GM12865 (cell line): ENCODE measurements around the gene GAR1.
"Not testable (repeated sequence)": the region's sequence is repeated elsewhere in the genome, so short reads cannot be mapped to it uniquely, and the experiment has no call there.

ENCODE experiments used
- DNase-seq: peaks from one replicate; pipeline ENCODE4 v3.0.0; 2010; ENCODE audit warnings: low read depth
- H3K4me3 ChIP-seq: 2 replicates; pipeline ENCODE4 v1.5.1; 2011; ENCODE audit warnings: mild to moderate bottlenecking, low read depth, low read length, control low read depth
- TF ChIP-seq, protein P1 (sequence below): IDR thresholded peaks from 2 replicates; pipeline ENCODE4 v1.5.1; 2011; ENCODE audit warnings: low read length, control low read depth, low read depth, inconsistent platforms; ENCODE audit not compliant: insufficient read depth; ENCODE audit errors: missing control alignments

Gene GAR1

DNA sequence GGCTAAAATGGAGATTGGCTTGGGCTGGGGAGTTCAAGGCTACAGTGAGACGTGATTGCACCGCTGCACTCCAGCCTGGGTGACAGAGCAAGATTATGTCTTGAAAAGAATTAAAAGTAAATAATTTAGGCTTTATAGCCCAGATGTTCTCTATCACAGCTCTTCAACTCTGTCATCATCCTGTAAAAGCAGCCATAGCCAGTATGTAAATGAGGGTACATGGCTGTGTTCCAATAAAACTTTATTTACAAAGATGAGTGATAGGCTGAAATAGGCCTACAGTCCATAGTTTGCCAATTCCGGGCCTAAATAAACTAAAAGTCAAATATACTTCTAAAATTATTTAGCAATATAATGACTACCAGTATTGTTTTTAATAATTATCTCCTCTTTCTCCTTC, 21.4 kb downstream of the GAR1 start:
- no peak for DNase-seq
- no peak overlapping the region for H3K4me3 ChIP-seq
- TF ChIP-seq, protein P1, sequence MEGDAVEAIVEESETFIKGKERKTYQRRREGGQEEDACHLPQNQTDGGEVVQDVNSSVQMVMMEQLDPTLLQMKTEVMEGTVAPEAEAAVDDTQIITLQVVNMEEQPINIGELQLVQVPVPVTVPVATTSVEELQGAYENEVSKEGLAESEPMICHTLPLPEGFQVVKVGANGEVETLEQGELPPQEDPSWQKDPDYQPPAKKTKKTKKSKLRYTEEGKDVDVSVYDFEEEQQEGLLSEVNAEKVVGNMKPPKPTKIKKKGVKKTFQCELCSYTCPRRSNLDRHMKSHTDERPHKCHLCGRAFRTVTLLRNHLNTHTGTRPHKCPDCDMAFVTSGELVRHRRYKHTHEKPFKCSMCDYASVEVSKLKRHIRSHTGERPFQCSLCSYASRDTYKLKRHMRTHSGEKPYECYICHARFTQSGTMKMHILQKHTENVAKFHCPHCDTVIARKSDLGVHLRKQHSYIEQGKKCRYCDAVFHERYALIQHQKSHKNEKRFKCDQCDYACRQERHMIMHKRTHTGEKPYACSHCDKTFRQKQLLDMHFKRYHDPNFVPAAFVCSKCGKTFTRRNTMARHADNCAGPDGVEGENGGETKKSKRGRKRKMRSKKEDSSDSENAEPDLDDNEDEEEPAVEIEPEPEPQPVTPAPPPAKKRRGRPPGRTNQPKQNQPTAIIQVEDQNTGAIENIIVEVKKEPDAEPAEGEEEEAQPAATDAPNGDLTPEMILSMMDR = no peak

DNA sequence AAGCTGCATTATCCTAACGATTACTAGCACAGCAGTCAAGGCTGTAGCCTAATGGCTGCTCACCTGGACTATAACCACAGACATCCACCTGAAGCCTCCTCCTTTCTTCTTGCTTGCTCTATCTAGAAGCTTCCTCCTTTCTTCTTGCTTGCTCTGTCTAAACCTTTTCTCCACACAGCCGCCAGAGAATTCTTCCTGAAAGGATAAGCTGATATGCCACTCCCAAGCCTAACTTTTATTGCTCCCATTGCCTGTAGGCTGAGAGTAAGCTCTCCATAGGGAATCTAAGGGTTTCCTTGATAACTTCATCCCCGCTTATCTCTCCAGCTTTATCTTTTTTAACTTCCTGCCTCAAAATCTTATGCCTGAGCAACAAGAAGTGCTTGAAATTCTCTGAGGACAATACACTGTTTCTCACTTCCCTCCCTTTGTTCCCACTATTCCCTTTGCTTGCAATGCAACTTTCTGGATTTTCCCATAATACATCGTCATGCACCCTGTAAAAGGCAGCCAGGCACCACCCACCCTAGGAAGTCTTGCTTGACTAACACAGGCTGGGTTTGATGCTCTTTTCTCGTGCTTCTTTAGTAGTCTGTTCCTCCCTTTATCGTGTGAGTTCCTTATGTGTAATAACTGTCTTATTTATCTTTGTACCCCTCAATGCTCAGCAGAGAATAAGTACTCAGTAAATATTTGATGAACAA, 31.0 kb downstream of the GAR1 start:
- no peak for DNase-seq
- TF ChIP-seq, protein P1 = no peak
- H3K4me3 ChIP-seq = no peak overlapping the region

DNA sequence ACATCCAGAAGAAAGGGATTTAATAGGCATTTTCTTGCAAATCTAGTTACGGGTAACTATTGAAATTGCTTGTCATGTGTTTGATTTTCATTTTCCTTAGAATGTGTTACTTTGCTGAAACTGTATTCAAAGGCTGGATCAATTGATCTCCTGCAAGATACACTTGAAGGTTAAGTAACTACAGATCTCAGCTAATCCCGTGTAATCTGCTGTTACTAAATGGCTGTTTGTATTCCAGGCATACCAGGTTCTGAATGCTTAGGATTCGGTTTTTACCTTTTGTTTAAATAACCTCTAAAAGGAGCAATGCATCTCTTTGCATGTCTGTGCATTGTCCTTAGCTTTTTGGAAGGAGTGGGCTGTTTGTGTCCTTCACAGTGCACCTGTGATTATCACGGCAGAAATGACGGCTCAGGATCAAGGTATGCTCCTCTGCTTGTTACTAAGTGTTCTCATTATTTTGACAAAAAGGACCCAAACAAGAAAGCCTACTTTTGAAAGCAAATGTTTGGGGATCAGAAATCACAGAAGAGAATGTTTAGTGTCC, 32.4 kb downstream of the GAR1 start, which contains the start of gene LRIT3:
Gene LRIT3 (plus strand): TSS at position 212 of the 547 bp plus-strand sequence. CDS start 95 bp downstream, at position 307.
- TF ChIP-seq, protein P1 = no peak
- no peak for DNase-seq
- H3K4me3 ChIP-seq = no peak within 1 kb of the TSS

DNA sequence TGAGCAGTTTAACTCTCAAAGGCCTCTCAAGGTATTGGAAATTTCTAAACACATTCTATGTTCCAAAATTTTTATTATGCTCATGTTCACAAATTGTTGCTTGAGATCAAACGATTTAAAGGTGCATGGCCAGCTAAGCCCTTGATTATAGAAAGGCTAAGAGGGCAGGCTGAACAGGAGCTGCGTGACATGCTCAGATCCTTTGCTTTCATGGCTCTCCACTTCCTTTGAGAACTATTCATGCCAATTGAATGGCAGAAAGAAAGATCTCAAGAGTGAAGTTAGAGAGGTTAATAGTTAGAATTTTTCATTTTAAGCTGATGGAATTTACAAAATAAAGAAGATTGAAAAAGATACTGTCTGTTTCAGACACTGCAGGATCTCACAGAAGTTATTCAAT, 32.9 kb downstream of the GAR1 start:
- no peak overlapping the region for H3K4me3 ChIP-seq
- no peak for DNase-seq
- TF ChIP-seq, protein P1 = no peak

DNA sequence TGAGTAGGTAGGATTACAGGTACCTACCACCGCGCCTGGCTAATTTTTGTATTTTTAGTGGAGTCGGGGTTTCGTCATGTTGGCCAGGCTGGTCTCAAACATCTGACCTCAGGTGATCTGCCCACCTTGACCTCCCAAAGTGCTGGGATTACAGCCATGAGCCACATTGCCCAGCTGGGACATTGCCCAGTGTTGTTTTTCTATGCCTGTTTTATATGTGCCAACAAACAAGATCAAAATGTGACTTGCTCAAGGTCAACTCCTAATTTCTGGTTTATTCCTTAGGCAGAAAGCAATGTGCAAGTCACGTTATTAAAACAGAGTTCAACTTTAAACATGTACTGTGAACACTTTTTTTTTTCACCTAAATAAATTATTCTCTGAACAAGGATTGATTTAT, 35.0 kb downstream of the GAR1 start:
- TF ChIP-seq, protein P1 = no peak
- no peak for DNase-seq
- no peak overlapping the region for H3K4me3 ChIP-seq

DNA sequence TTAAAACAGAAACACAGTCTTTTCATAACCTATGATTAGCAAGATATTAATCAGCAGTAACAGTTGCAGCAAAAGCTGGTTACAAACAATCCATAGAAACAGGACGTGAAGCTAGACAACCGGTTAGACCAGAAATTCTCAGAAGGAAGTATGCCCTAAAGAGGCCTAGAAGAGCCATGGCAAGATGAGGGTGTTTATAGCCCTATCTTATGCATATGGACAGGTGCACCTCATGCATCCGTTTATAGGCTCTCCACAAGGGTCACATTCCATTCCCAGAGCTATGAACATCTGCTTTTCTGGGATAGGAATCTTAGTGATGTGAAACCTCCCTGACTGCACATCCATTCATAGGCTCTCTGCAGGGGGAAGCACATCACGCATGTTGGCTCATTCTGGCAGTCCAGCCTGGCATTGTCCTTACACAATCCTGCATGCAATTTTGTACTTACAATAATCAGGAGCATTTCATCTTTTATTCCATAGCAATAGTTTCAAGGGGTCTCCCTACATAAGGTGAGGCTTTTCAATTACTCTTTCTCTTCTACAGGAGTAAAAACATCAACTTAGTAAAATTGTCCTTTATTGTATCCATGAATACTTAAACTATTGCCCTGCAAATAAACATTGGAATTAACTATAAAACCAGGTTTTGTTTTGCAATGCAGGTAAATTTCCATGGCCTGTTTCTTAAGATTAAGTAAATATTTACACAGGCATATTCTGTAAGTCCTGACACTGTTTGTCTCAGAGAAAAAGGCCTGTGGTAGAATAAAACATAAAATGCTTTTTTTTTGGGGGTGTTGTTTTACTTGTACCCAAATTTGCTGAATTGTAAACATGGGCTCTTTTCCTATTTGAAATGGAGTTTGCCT, 44.1 kb downstream of the GAR1 start:
- not testable (repeated sequence) for DNase-seq, H3K4me3 ChIP-seq

DNA sequence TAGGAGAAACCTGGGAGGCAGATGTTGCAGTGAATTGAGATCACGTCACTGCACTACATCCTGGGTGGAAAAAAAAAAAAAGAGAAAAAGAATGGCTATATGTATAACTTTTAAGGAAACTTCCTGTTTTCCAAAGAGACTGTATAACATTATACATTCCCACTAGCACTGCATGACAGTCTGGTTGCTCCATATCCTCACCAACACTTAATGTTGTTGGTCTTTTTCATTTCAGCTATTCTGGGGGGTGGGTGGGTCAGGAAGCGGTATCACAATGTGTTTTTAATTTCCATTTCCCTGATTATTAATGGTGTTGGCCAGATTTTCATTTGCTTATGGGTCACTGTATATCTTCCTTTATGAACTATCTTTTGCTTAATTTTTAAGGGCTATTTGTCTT, 45.7 kb downstream of the GAR1 start:
- H3K4me3 ChIP-seq = no peak overlapping the region
- TF ChIP-seq, protein P1 = no peak
- no peak for DNase-seq
